ENCODE results near the gene AKAP11. TPM values are rescaled to one million over a fixed set of nuclear protein-coding genes. Genes with fewer than 3 reads are reported as not detected.

The AKAP11 gene
- polyA plus RNA-seq, 1 experiment: 29.8 TPM

- CTCF ChIA-PET: no interaction called here
- no peaks in the 10 kb centered on the region for H3K27me3 ChIP-seq (ENCODE audit: control insufficient read depth, insufficient read depth, low read length)
- no peak for TF ChIP-seq CTCF (IDR thresholded peaks at IDR 0.05; ENCODE audit: low read depth, low read length)
- no peak overlapping the region for H3K27ac ChIP-seq (ENCODE audit: low read depth, low read length)
- H3K9me3 ChIP-seq (ENCODE audit: control insufficient read depth, insufficient read depth, low read length): no peaks in the 10 kb centered on the region
- POLR2A ChIA-PET: no interaction called here
- H3K4me3 ChIP-seq (ENCODE audit: low read depth, low read length): no peak overlapping the region
- no peak for DNase-seq (ENCODE audit: low read depth, low spot score)
Observed at GRCh38 chr13:42367831-42368230, 95.9 kb downstream of the AKAP11 start.

GRCh38 chr13:42369071-42369797, 97.3 kb downstream of the AKAP11 start:
- POLR2A ChIA-PET: no interaction called here
- no peak for DNase-seq (ENCODE audit: low read depth, low spot score)
- Histone ChIP-seq H3K4me3 (ENCODE audit: low read depth, low read length) (no peak overlapping the region), H3K27ac (ENCODE audit: low read depth, low read length) (no peak overlapping the region), H3K27me3 (ENCODE audit: control insufficient read depth, insufficient read depth, low read length) (no peaks in the 10 kb centered on the region), H3K9me3 (ENCODE audit: control insufficient read depth, insufficient read depth, low read length) (no peaks in the 10 kb centered on the region)
- CTCF ChIA-PET: no interaction called here
- TF ChIP-seq CTCF (IDR thresholded peaks at IDR 0.05; ENCODE audit: low read depth, low read length): no peak

GRCh38 chr13:42370229-42370628, 98.3 kb downstream of the AKAP11 start:
- H3K4me3 ChIP-seq (ENCODE audit: low read depth, low read length): no peak overlapping the region
- CTCF ChIA-PET: no interaction called here
- H3K27me3 ChIP-seq (ENCODE audit: control insufficient read depth, insufficient read depth, low read length): no peaks in the 10 kb centered on the region
- no peak for DNase-seq (ENCODE audit: low read depth, low spot score)
- H3K9me3 ChIP-seq (ENCODE audit: control insufficient read depth, insufficient read depth, low read length): no peaks in the 10 kb centered on the region
- TF ChIP-seq CTCF (IDR thresholded peaks at IDR 0.05; ENCODE audit: low read depth, low read length): no peak
- H3K27ac ChIP-seq (ENCODE audit: low read depth, low read length): no peak overlapping the region
- POLR2A ChIA-PET: no interaction called here

Other genes with a start within 250 kb of the AKAP11 start
- 3.3 and 4.3 TPM in 2 replicates for gene DGKH, start 223.5 kb upstream of the AKAP11 start, polyA plus RNA-seq (2011; rRNA removed)